ENCODE results near the gene PCDH17.
A peak's percentile ranks its signal among the peaks of the same experiment; 100 is the strongest.

Gene PCDH17

GRCh38 chr13:57633950-57634838 is 2.6 kb downstream of the PCDH17 start:
- H3K4me3 Mint-ChIP-seq, result peak overlapping the region; percentile 76
- H3K9me3 Mint-ChIP-seq, result peaks cover 29% of the 10 kb centered on the region
- H3K27me3 Mint-ChIP-seq (ENCODE audit: low read depth, poor library complexity), result peaks cover 63% of the 10 kb centered on the region
- TF ChIP-seq CTCF (IDR thresholded peaks at IDR 0.05), result no peak
- peak; percentile 16 for DNase-seq
- H3K36me3 Mint-ChIP-seq (ENCODE audit: low read depth), result peaks cover 28% of the 10 kb centered on the region
- peaks cover 56% of the 10 kb centered on the region for H3K4me1 Mint-ChIP-seq
- no peak overlapping the region for H3K27ac Mint-ChIP-seq

- peaks cover 29% of the 10 kb centered on the region for H3K9me3 Mint-ChIP-seq
- H3K4me3 Mint-ChIP-seq, result peak overlapping the region; percentile 76
- peaks cover 28% of the 10 kb centered on the region for H3K36me3 Mint-ChIP-seq (ENCODE audit: low read depth)
- TF ChIP-seq CTCF (IDR thresholded peaks at IDR 0.05), result no peak
- peaks cover 52% of the 10 kb centered on the region for H3K4me1 Mint-ChIP-seq
- H3K27ac Mint-ChIP-seq, result no peak overlapping the region
- peak; percentile 21 for DNase-seq
- H3K27me3 Mint-ChIP-seq (ENCODE audit: low read depth, poor library complexity), result peaks cover 57% of the 10 kb centered on the region
Observed at GRCh38 chr13:57634839-57635165, 3.3 kb downstream of the PCDH17 start.

GRCh38 chr13:57635541-57636085 is 4.1 kb downstream of the PCDH17 start:
- TF ChIP-seq CTCF (IDR thresholded peaks at IDR 0.05), result no peak
- H3K27ac Mint-ChIP-seq, result no peak overlapping the region
- H3K9me3 Mint-ChIP-seq, result peaks cover 29% of the 10 kb centered on the region
- peaks cover 43% of the 10 kb centered on the region for H3K4me1 Mint-ChIP-seq
- H3K27me3 Mint-ChIP-seq (ENCODE audit: low read depth, poor library complexity), result peaks cover 50% of the 10 kb centered on the region
- peak overlapping the region; percentile 76 for H3K4me3 Mint-ChIP-seq
- DNase-seq, result no peak
- H3K36me3 Mint-ChIP-seq (ENCODE audit: low read depth), result peaks cover 28% of the 10 kb centered on the region

GRCh38 chr13:57636816-57637215 is 5.3 kb downstream of the PCDH17 start:
- Mint-ChIP-seq H3K27ac (no peak overlapping the region), H3K4me3 (peak overlapping the region; percentile 78), H3K4me1 (peaks cover 33% of the 10 kb centered on the region), H3K27me3 (ENCODE audit: low read depth, poor library complexity) (peaks cover 41% of the 10 kb centered on the region), H3K9me3 (peaks cover 29% of the 10 kb centered on the region), H3K36me3 (ENCODE audit: low read depth) (peaks cover 28% of the 10 kb centered on the region)
- no peak for DNase-seq
- no peak for TF ChIP-seq CTCF (IDR thresholded peaks at IDR 0.05)

GRCh38 chr13:57637515-57637914 is 6.0 kb downstream of the PCDH17 start:
- peaks cover 34% of the 10 kb centered on the region for H3K27me3 Mint-ChIP-seq (ENCODE audit: low read depth, poor library complexity)
- no peak overlapping the region for H3K27ac Mint-ChIP-seq
- no peak for TF ChIP-seq CTCF (IDR thresholded peaks at IDR 0.05)
- H3K4me1 Mint-ChIP-seq, result peaks cover 26% of the 10 kb centered on the region
- DNase-seq, result no peak
- peaks cover 23% of the 10 kb centered on the region for H3K9me3 Mint-ChIP-seq
- peak overlapping the region; percentile 78 for H3K4me3 Mint-ChIP-seq
- peaks cover 27% of the 10 kb centered on the region for H3K36me3 Mint-ChIP-seq (ENCODE audit: low read depth)
